ENCODE data around the gene DUSP1.

Gene DUSP1, protein sequence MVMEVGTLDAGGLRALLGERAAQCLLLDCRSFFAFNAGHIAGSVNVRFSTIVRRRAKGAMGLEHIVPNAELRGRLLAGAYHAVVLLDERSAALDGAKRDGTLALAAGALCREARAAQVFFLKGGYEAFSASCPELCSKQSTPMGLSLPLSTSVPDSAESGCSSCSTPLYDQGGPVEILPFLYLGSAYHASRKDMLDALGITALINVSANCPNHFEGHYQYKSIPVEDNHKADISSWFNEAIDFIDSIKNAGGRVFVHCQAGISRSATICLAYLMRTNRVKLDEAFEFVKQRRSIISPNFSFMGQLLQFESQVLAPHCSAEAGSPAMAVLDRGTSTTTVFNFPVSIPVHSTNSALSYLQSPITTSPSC

GRCh38 chr5:172770675-172771438 lies at the start of gene DUSP1:
DUSP1 (minus strand) TSS chr5:172771195; CDS start chr5:172770952, 243 bp downstream.
- DNase-seq: peak; percentile 99

- peak; percentile 83 for DNase-seq
Observed at GRCh38 chr5:172820046-172820767, 49.2 kb upstream of the DUSP1 start.

DNA sequence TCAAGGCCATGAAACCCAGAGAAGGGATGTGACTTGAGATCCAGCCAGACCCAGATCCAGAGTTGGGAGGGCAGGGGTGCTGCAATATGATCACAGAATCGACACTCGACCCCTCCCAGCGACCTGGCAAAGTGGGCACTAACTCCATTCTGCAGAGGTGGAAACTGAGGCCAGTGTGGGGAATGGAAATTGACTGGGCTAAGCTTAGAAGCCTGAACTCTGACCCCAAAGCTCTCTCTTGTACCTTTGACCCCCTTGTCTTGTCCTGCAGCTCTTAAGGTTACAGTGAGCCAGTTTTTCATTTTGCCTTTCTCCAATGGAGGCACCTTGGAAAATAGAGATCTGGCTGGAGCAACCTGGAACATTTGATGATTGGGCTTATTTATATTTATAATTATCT lies 48.6 kb upstream of the DUSP1 start:
- no peak for DNase-seq

DNA sequence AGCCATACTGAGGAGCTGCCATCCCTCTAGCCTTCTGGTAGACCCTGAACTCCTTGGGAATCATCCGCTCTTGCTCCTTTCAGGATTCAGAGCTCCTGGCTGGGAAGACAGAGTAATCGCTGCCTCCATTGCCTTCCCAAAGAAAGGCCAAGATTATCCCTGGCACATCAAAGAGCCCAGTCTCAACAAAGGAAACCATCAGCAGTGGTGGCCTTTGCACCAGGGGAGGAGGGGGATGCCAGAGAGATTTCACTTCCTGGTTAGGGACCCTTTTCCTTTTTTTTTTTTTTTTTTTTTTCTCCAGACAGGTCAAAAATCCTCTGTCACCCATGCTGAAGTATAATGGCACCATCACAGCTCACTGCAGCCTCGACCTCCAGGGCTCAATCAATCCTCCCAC lies 47.1 kb upstream of the DUSP1 start:
- peak; percentile 30 for DNase-seq

DNA sequence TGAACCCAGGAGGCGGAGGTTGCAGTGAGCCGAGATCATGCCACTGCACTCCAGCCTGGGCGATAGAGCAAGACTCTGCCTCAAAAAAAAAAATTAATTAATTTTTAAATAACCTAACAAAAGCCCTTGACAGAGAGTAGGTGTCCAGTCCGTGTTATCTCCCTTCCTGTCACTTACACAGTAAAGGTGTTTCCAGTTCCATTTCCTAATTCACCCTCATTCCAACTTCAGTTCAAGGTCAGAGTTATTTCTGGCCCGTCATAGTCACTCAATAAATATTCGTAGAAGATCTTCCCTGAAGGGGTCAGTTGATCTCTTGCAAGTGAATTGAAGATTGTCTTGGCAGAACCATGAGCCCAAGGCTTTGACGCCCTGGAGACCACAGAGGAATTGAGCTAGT lies 46.7 kb upstream of the DUSP1 start:
- no peak for DNase-seq

- DNase-seq: peak; percentile 43
Observed at GRCh38 chr5:172816925-172817562, 46.0 kb upstream of the DUSP1 start.

DNA sequence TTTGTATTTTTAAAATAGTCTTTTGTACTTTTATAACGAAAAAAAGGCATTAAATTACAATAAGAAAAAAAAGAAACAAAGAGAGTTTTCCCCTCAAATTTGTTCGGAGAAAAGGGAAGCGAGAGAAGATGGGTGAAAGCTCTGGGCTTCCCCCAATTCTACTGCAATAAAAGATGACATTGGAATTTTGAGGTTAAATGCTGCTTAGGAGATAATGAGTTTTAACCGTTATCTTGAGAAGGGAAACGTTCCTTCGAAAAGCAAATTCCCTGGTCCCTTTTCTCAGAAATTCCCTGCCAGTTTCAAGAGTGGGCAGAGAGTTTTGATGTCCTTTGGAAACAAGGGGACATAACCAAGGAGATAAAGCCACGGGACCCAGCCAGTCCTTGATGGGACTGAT lies 44.6 kb upstream of the DUSP1 start:
- DNase-seq: peak; percentile 14

DNA sequence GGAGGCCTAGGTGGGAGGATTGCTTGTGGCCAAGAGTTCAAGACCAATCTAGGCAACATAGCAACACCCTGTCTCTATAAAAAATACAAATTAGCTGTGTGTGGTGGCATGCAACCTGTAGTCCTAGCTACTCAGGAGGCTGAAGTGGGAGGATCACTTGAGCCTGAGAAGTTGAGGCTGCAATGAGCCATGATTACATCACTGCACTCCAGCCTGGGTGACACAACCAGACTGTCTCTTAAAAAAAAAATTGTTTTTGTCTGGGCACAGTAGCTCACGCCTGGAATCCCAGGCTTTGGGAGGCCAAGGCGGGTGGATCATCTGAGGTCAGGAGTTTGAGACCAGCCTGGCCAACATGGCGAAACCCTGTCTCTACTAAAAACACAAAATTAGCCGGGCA lies 40.0 kb upstream of the DUSP1 start:
- DNase-seq: peak; percentile 2

GRCh38 chr5:172809774-172810173 lies 38.8 kb upstream of the DUSP1 start:
- DNase-seq: no peak

DNA sequence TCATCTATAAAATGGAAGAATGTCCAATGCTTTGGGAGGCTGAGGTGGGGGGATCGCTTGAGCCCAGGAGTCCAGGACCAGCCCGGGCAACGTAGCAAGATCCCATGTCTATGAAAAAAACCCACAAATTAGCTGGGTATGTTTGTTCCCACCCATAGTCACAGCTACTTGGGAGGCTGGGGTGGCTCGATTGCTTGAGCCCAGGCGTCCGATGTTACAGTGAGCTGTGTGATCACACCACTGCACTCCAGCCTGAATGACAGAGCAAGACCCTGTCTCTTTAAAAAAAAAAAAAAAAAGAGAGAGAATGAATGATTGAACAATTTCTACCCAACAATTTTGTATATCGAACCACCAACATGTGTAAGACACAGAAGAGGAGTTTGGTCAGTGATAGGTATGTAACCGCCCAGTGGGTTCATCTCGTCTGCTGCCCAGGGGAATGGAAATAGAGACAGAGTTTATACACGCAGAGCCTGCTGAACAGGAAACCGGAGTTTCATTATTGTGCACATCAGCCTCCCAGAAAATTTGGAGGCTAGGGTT lies 36.8 kb upstream of the DUSP1 start:
- DNase-seq: peak; percentile 34

DNA sequence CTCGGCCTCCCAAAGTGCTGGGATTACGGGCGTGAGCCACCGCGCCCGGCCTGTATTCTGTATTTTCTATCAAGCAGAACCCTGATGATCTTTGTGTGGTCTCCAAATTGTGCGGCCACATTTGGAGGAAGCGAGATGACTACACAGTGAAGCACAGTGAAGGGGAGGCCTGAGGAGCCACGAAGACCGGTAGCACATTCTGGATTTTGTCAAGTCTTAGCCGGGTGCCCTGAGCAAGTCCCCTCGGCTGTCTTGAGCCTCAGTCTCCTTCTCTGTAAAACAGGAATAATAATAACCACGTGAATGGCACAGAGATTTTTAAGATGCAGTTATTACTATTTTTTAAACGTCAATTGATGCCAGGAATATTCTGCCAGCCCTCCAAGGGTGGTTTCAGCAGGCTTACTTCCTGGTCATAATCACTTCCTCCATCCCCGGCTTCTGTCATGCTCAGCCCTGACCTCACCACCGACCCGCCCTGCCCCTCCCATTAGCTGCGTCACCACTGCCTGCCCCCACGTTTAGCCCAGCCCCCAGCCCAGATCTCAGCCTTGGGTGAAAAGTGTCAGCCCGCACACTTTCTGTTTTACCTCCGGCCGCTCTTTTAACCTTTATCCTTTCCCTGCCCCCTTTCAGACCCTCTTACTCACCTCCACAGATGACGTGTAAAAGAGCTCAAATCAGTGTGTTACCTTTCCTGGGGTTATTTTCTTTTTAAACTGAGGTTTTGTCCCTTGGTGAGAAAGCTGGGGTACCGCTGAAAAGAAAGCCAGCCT lies 36.1 kb upstream of the DUSP1 start:
- DNase-seq: peak; percentile 93

DNA sequence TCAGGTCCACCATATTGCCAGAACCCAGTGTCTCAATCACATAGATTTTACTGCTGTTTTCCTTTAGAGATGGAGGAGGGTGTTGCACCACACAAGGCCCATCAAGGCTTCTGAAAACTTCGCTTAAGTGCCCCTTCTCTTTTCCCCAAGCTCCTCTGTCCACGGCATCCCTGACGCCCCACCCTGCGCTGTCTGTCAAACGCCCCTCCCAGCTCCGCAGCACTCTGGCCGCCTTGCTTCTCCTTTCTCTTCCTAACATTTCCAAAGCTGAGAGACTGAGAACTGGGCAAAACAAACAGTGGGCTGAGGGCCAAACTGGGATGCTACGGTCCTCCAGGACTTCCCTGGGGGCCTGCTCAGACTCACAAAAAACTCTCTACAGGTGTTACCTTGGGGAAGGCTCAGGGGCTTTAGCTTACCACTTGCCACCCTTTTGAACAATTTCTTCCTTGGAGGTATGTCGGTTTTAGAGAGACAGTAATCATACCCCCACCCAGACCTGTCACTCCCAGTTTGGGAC lies 34.8 kb upstream of the DUSP1 start:
- DNase-seq: peak; percentile 33

- DNase-seq: no peak
Observed at GRCh38 chr5:172805018-172805683, 34.2 kb upstream of the DUSP1 start.

GRCh38 chr5:172802567-172803176 lies 31.7 kb upstream of the DUSP1 start:
- peak; percentile 33 for DNase-seq

- DNase-seq: no peak
Observed at GRCh38 chr5:172802112-172802511, 31.1 kb upstream of the DUSP1 start.

- DNase-seq: no peak
Observed at GRCh38 chr5:172801179-172801671, 30.2 kb upstream of the DUSP1 start.

- DNase-seq: no peak
Observed at GRCh38 chr5:172800088-172800551, 29.1 kb upstream of the DUSP1 start.

GRCh38 chr5:172799416-172799815 lies 28.4 kb upstream of the DUSP1 start:
- no peak for DNase-seq

- DNase-seq: no peak
Observed at GRCh38 chr5:172798422-172799215, 27.6 kb upstream of the DUSP1 start.

Measured in activated effector memory CD4-positive, alpha-beta T cell treated with anti-CD3 and anti-CD28 coated beads, Interleukin-2, amount 50 U/mL, for 16 hours (primary cell).